Transverse colon (tissue), 4 donors: ENCODE measurements around the gene SINHCAF. TPM values are rescaled to one million over a fixed set of nuclear protein-coding genes. Genes with fewer than 3 reads are reported as not detected.

Experiments used
- DNase-seq: peaks from one replicate; pipeline ENCODE4 v3.0.0-alpha.2; 2019
- H3K27ac ChIP-seq, 4 donors: fragments of 200-600 bp; sonication (generic); 2 replicates each; pipeline ENCODE4 v1.5.1; 2016 to 2018; ENCODE audit warnings: inconsistent platforms in 4 of 4
- H3K27me3 ChIP-seq: fragments of 200-600 bp; sonication (generic); 2 replicates; pipeline ENCODE4 v1.5.1; 2017; ENCODE audit warnings: inconsistent platforms
- H3K36me3 ChIP-seq, 4 donors: fragments of 200-600 bp; sonication (generic); 2 replicates each; pipeline ENCODE4 v1.5.1; 2017 to 2019; ENCODE audit warnings: inconsistent platforms in 4 of 4
- H3K4me1 ChIP-seq, 4 donors: fragments of 200-600 bp; sonication (generic); 2 replicates each; pipeline ENCODE4 v1.5.1; 2017 to 2020; ENCODE audit warnings: inconsistent platforms in 4 of 4
- H3K4me3 ChIP-seq, 4 donors: fragments of 200-600 bp; sonication (generic); 1 replicate in 1 of 4; 2 replicates in 3 of 4; pipeline versions ENCODE4 v1.5.1 to v1.6.1; 2017 to 2019; ENCODE audit warnings: inconsistent platforms in 4 of 4
- H3K9me3 ChIP-seq, 2 donors: fragments of 200-600 bp; sonication (generic); 2 replicates each; pipeline ENCODE4 v1.5.1; 2017 to 2019; ENCODE audit warnings: inconsistent platforms in 2 of 2
- CTCF ChIP-seq, 5 experiments: fragments of 200-600 bp in 3 of 5; fragments of 450-650 bp in 2 of 5; sonication (generic) in 3 of 5; IDR thresholded peaks; 1 replicate in 2 of 5; 2 replicates in 3 of 5; pipeline ENCODE4 v1.5.1; 2016 to 2017; ENCODE audit warnings: antibody characterized with exemption in 5 of 5, inconsistent platforms in 3 of 5, mild to moderate bottlenecking in 2 of 5, moderate library complexity in 1 of 5
- EP300 ChIP-seq: sonication (generic); formaldehyde crosslinking; IDR thresholded peaks from one replicate; pipeline ENCODE4 v1.6.1; 2017; ENCODE audit warnings: antibody characterized with exemption, low read depth
- POLR2A ChIP-seq: fragments of 450-650 bp; IDR thresholded peaks from one replicate; pipeline ENCODE4 v1.6.1; 2016; ENCODE audit warnings: antibody characterized with exemption, mild to moderate bottlenecking, moderate library complexity
- POLR2AphosphoS5 ChIP-seq, 3 donors: sonication (generic); formaldehyde crosslinking; IDR thresholded peaks; one replicate each; pipeline ENCODE4 v1.6.1; 2016; ENCODE audit warnings: antibody characterized with exemption in 3 of 3
- WGBS, 2 donors: methylation state at CpG; one replicate each; pipeline ENCODE4 v1.1.5; 2018; ENCODE audit warnings: low coverage in 1 of 2; 5-methylcytosine and 5-hydroxymethylcytosine counted together
- in situ Hi-C, 4 donors: fragments of 200-750 bp; cut with MboI; loops; one replicate each; pipeline versions ENCODE4 v1.15.0 to v1.15.1; 2017; ENCODE audit warnings: low sequenced_read_pairs in 3 of 4, low pct_ligation_motif_present in 1 of 4, low pct_unique_long_range_greater_than_20kb in 1 of 4
- intact Hi-C: fragments of 100-400 bp; cut with DNase I; formaldehyde crosslinking; loops from one replicate; pipeline ENCODE4 v1.15.1; 2023; ENCODE audit warnings: low total_unique reads
- total RNA-seq, 4 donors: library from RNA; depleted of rRNA; stranded (reverse); fragments of >200 nt; gene quantifications; one replicate each; pipeline ENCODE4 v1.1.0, GENCODE V29; 2016

Gene SINHCAF
- total RNA-seq, 4 donors from 2014 or later: 16.8 to 135 (median 64.8) TPM

GRCh38 chr12:31355747-31356107 is 29.8 kb upstream of the SINHCAF start:
- H3K9me3 ChIP-seq: no peaks in the 10 kb centered on the region
- peaks cover 4 to 30% (median 8%) of the 10 kb centered on the region in 4 donors for H3K4me1 ChIP-seq
- no peak for TF ChIP-seq POLR2A
- TF ChIP-seq POLR2AphosphoS5 (IDR thresholded peaks at IDR 0.05): no peak
- no peak for TF ChIP-seq EP300
- no peak for TF ChIP-seq CTCF (IDR thresholded peaks at IDR 0.05)
- no peaks in the 10 kb centered on the region for H3K27me3 ChIP-seq
- intact Hi-C loops (no loop called here), in situ Hi-C loops (no loop called here)
- no peak for DNase-seq
- H3K27ac ChIP-seq: peak overlapping the region; percentile 60 to 73 (median 68)
- H3K36me3 ChIP-seq: no peaks in the 10 kb centered on the region
- WGBS, 2 donors: 41% methylated on average over 3 of the region's 4 CpGs; no CpG with 5 or more reads in 1 of the 2 donors
- no peak overlapping the region for H3K4me3 ChIP-seq

- Histone ChIP-seq H3K36me3 (no peaks in the 10 kb centered on the region), H3K4me1 (peaks cover 4 to 30% (median 8%) of the 10 kb centered on the region in 4 donors), H3K27ac (peak overlapping the region; percentile 44 to 73 (median 64)), H3K9me3 (no peaks in the 10 kb centered on the region), H3K27me3 (no peaks in the 10 kb centered on the region), H3K4me3 (no peak overlapping the region)
- in situ Hi-C loops (no loop called here), intact Hi-C loops (no loop called here)
- no peak for DNase-seq
- TF ChIP-seq CTCF (IDR thresholded peaks at IDR 0.05) (no peak), POLR2AphosphoS5 (IDR thresholded peaks at IDR 0.05) (no peak), POLR2A (no peak), EP300 (no peak)
- WGBS, 2 donors: 29 to 41% methylated on average over 10 to 12 of the region's 12 CpGs
These were observed 28.1 kb upstream of the SINHCAF start for GRCh38 chr12:31353750-31354708.

GRCh38 chr12:31346267-31346666 is 20.3 kb upstream of the SINHCAF start:
- intact Hi-C loops (no loop called here), in situ Hi-C loops (no loop called here)
- WGBS, 2 donors: 51 to 60% methylated on average over 8 to 9 of the region's 9 CpGs
- Histone ChIP-seq H3K4me3 (no peak overlapping the region), H3K36me3 (no peaks in the 10 kb centered on the region), H3K27me3 (no peaks in the 10 kb centered on the region), H3K27ac (no peak overlapping the region), H3K4me1 (no peaks in the 10 kb centered on the region), H3K9me3 (no peaks in the 10 kb centered on the region)
- DNase-seq: no peak
- TF ChIP-seq EP300: no peak
- no peak for TF ChIP-seq POLR2AphosphoS5 (IDR thresholded peaks at IDR 0.05)

GRCh38 chr12:31343139-31343538 is 17.2 kb upstream of the SINHCAF start:
- no peak overlapping the region for H3K4me3 ChIP-seq
- TF ChIP-seq EP300: no peak
- no peak for TF ChIP-seq POLR2A
- TF ChIP-seq CTCF (IDR thresholded peaks at IDR 0.05): no peak
- no peak for TF ChIP-seq POLR2AphosphoS5 (IDR thresholded peaks at IDR 0.05)
- no peaks in the 10 kb centered on the region for H3K9me3 ChIP-seq
- no peaks in the 10 kb centered on the region for H3K36me3 ChIP-seq
- intact Hi-C loops: no loop called here
- H3K27ac ChIP-seq: no peak overlapping the region
- no peaks in the 10 kb centered on the region for H3K4me1 ChIP-seq
- in situ Hi-C loops: no loop called here
- WGBS, 2 donors: 71 to 89% methylated on average over 6 to 8 of the region's 8 CpGs
- DNase-seq: no peak
- no peaks in the 10 kb centered on the region for H3K27me3 ChIP-seq
